ENCODE measurements around the gene SLC11A2. TPM values are rescaled to one million over a fixed set of nuclear protein-coding genes. Genes with fewer than 3 reads are reported as not detected.

Gene SLC11A2
- total RNA-seq, 1 experiment from 2014 or later, result 47.9 TPM

DNA sequence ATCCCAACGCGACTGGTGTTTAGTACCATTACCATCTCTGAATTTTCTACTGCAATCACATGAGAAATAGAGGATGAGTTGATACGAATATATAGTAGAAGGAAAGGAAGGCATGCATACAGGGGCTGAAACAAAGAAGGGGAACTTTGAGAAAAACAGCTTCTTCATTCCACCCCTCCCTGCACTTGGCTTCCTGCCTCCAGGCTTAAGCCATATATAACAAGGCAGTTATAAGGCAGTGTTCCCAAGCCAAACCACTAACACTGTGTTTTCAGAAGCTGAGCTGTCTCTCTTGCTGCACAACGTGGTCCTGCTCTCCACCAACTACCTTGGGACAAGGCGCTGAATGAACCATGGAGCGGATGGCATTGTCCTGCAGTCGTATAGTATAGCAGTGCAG, 32.9 kb upstream of the SLC11A2 start:
- Mint-ChIP-seq H3K9me3 (no peaks in the 10 kb centered on the region), H3K4me1 (no peaks in the 10 kb centered on the region), H3K27ac (peak overlapping the region in 1 of 3 experiments; percentile 92; a peak in 1 of 7 replicates), H3K4me3 (no peak overlapping the region), H3K27me3 (ENCODE audit: low read depth) (no peaks in the 10 kb centered on the region), H3K36me3 (ENCODE audit: insufficient read depth in 1 of 3, low read depth in 3 of 3) (peaks cover 27 to 84% (median 67%) of the 10 kb centered on the region in 3 experiments; a peak in 6 of 7 replicates)
- no CpG with 5 or more reads among the region's 7 CpGs for WGBS (ENCODE audit: extremely low coverage, insufficient read length, low lambda C conversion rate)
- Histone ChIP-seq H3K27me3 (ENCODE audit: insufficient read depth, low read length) (no peaks in the 10 kb centered on the region), H4K91ac (ENCODE audit: insufficient read length, low read depth, low read length) (no peak overlapping the region), H3K23me2 (ENCODE audit: insufficient read length, low read depth, low read length, poor library complexity, severe bottlenecking) (no peaks in the 10 kb centered on the region), H3K4me1 (ENCODE audit: insufficient read depth, low read length) (no peaks in the 10 kb centered on the region), H2BK20ac (ENCODE audit: low read depth, low read length, poor library complexity, severe bottlenecking) (no peak overlapping the region), H3K18ac (ENCODE audit: insufficient read length, low read depth, low read length) (no peak overlapping the region), H2BK12ac (ENCODE audit: insufficient read length, low read depth, low read length) (no peak overlapping the region), H4K5ac (ENCODE audit: insufficient read length, low read depth, low read length) (no peak overlapping the region), H2AFZ (ENCODE audit: low read length) (no peak overlapping the region), H3K4ac (ENCODE audit: low read depth, low read length) (no peak overlapping the region), H4K8ac (replicated peaks; ENCODE audit: insufficient read length, low read depth, low read length) (no peak overlapping the region), H3K56ac (ENCODE audit: insufficient read length, low read depth, low read length) (no peak overlapping the region), H3K9ac (ENCODE audit: extremely low read depth, insufficient read length, low read length) (no peak overlapping the region), H2BK120ac (ENCODE audit: low read depth, low read length, poor library complexity, severe bottlenecking) (no peak overlapping the region), H2BK15ac (ENCODE audit: low read depth, low read length) (no peak overlapping the region), H2BK5ac (ENCODE audit: insufficient read length, low read length) (no peak overlapping the region), H3T11ph (ENCODE audit: low read length) (no peak overlapping the region), H3K14ac (ENCODE audit: insufficient read depth, low read length) (no peak overlapping the region), H4K20me1 (ENCODE audit: control insufficient read depth, insufficient read depth, insufficient read length) (no peaks in the 10 kb centered on the region), H3K79me1 (ENCODE audit: insufficient read depth, low read depth, low read length, poor library complexity, severe bottlenecking) (no peaks in the 10 kb centered on the region), H3K23ac (ENCODE audit: insufficient read length, low read depth, low read length) (no peak overlapping the region), H3K4me2 (ENCODE audit: insufficient read depth, insufficient read length, low read length) (no peak overlapping the region), H3K79me2 (ENCODE audit: insufficient read depth, low read length) (no peaks in the 10 kb centered on the region), H2AK5ac (ENCODE audit: insufficient read length, low read length) (no peak overlapping the region), H3K9me3 (ENCODE audit: control insufficient read depth, low read depth, low read length) (no peaks in the 10 kb centered on the region), H3K27ac (ENCODE audit: insufficient read length, low read depth, low read length) (no peak overlapping the region)
- TF ChIP-seq, protein P1, sequence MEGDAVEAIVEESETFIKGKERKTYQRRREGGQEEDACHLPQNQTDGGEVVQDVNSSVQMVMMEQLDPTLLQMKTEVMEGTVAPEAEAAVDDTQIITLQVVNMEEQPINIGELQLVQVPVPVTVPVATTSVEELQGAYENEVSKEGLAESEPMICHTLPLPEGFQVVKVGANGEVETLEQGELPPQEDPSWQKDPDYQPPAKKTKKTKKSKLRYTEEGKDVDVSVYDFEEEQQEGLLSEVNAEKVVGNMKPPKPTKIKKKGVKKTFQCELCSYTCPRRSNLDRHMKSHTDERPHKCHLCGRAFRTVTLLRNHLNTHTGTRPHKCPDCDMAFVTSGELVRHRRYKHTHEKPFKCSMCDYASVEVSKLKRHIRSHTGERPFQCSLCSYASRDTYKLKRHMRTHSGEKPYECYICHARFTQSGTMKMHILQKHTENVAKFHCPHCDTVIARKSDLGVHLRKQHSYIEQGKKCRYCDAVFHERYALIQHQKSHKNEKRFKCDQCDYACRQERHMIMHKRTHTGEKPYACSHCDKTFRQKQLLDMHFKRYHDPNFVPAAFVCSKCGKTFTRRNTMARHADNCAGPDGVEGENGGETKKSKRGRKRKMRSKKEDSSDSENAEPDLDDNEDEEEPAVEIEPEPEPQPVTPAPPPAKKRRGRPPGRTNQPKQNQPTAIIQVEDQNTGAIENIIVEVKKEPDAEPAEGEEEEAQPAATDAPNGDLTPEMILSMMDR (conservative IDR thresholded peaks at IDR 0.05), result no peak
- DNase-seq, result no peak

Data from H9 (cell line).